GM18951 (cell line): ENCODE data around the gene KIAA0825.

Source experiments
- POLR2A ChIP-seq: IDR thresholded peaks from 4 replicates; pipeline ENCODE4 v1.6.1; 2011; ENCODE audit warnings: mild to moderate bottlenecking; ENCODE audit not compliant: insufficient read length, insufficient read depth; ENCODE audit errors: extremely low read depth
- in situ Hi-C: fragments of 300-500 bp; cut with MboI; formaldehyde crosslinking; loops from one replicate; pipeline ENCODE4 v1.12.0; 2022; ENCODE audit warnings: low sequenced_read_pairs, mixed read lengths, inconsistent platforms; ENCODE audit not compliant: unreplicated experiment

Gene KIAA0825, protein sequence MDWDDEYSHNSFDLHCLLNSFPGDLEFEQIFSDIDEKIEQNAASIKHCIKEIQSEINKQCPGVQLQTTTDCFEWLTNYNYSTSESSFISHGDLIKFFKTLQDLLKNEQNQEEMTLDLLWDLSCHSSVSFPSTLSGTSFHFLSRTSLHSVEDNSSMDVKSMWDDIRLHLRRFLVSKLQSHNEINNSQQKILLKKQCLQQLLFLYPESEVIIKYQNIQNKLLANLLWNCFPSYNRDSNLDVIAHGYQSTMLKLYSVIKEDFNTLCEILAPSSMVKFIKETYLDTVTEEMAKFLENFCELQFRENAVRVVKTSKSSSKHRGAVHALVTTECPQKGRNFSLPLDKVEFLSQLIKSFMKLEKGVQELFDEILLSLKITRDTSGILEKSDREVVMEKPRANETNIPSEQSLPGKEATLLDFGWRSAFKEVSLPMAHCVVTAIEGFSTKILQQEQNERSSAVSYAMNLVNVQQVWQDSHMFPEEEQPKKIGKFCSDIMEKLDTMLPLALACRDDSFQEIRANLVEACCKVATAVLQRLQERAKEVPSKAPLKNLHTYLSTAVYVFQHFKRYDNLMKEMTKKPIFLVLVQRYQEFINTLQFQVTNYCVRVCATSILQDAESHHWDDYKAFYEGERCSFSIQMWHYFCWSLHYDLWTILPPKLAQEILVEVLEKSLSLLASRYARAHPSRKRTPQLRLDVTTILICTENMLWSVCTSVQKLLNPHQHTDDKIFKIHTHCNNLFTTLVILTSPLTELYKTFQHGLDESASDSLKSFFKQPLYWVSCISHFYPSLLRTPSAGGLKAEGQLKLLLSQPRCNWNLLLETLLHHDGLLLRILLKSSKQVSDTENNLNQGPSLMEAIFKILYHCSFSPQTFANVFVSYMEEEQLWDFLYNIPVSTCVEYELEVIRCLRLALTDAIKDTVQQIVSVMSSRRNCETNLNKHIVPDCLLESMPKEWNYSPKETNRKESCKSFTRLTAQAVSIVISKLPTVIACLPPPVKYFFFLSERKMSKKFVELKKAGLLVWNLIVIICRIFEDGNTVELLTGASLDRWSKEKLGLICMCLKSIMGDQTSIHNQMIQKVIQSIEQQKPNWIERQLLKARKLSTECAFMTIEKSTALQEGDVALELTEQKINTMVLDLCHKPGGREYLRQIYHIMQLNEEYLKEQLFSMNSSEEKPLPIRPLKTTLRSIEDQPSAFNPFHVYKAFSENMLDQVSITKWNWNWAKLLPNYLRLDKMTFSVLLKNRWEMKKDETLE (N-terminal part only)

DNA sequence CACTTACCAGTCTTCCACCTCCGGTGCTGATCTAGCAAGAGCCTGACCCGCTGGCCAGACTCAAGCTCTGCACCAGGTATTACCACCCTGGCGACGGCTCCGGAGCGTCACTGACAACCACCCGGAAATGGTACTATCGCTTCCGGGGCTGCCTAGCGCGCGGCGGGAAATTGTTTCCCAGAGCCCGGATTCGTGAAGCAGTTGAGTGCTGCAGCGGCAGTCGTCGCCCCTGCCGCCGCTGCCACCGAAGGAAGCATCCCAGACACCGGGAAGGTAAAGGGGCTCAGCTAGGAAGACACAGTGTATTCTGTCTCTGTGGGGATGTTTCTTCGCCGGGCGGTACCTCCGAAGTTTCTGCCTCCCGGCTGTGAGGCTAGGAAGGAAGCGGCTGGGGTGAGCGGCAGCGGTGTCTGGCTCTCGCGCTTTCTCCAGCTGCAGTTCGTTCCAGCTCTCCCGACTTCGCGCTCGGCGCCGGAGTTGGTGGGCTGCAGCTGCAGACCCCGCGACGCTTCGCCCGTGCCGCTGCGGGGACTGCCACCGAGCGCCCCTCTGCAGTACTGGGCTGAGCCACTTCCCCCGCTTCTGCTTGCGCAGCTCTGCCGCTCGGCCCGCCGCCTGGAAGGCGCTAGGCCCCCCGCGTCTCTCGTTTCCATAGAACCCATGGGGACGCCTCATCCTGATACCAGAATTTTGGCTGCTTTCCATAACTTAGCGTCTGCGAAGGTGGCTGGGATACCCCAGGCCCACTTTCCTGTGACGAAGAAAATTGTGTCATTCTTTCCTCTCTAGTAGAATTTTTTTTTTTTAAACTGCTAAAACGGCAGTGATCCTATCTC, at the start of gene KIAA0825, which contains the start of gene SLF1:
TSS of gene KIAA0825 (minus strand) at position 112 of the 836 bp plus-strand sequence. CDS start 81,478 bp downstream, outside the sequence.
TSS of gene SLF1 (plus strand) at position 177 of the 836 bp plus-strand sequence. CDS start 10,142 bp downstream, outside the sequence.
- in situ Hi-C loops = no loop called here
- peak; percentile 72 for TF ChIP-seq POLR2A

GRCh38 chr5:94667937-94668336, 49.5 kb upstream of the KIAA0825 start:
- in situ Hi-C loops = no loop called here
- no peak for TF ChIP-seq POLR2A

- in situ Hi-C loops = no loop called here
- TF ChIP-seq POLR2A = no peak
Measured at GRCh38 chr5:94661086-94661485, 42.7 kb upstream of the KIAA0825 start.

GRCh38 chr5:94660506-94660905, 42.1 kb upstream of the KIAA0825 start:
- no peak for TF ChIP-seq POLR2A
- in situ Hi-C loops = no loop called here

GRCh38 chr5:94658272-94658671, 39.9 kb upstream of the KIAA0825 start:
- in situ Hi-C loops = no loop called here
- TF ChIP-seq POLR2A = no peak

GRCh38 chr5:94649874-94650273, 31.5 kb upstream of the KIAA0825 start:
- in situ Hi-C loops = no loop called here
- TF ChIP-seq POLR2A = no peak

GRCh38 chr5:94646758-94647157, 28.4 kb upstream of the KIAA0825 start:
- in situ Hi-C loops = no loop called here
- no peak for TF ChIP-seq POLR2A

DNA sequence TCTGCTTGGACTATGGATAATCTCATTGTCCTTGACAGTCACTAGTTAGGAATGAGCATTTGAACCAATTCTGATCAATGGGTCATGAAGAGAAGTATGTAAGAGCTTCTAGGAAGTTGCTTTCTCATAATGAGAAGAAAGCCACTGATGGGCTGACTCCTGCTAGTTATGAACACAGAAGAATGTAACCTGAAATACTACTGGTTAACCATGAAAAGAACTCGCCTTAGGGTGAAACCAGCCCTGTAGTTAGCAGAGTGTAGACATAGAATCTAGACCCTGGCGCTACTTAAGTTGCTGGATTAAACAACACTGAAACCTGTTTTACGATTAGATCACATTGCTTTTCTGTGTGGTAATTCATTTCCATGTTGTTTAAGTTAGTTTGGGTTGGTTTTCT, 26.6 kb upstream of the KIAA0825 start:
- TF ChIP-seq POLR2A = no peak
- in situ Hi-C loops = no loop called here

DNA sequence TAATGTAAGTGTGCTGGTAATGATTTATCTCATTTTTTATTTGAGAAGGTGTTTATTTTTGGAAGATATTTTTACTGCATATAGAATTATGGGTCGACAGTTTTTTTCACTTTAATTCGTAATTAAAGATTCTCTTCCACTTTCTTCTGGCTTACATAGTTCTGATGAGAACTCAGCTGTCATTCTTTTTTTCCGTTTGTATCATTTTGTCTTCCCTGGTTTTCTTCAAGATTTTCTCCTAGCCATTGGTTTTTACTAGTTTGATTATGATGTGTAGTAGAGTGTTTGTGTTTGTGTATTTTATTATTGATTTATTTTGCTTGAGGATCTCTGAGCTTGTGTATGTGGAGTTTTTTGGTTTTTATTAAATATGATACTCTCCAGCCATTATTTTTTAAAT, 21.8 kb upstream of the KIAA0825 start:
- in situ Hi-C loops = no loop called here
- no peak for TF ChIP-seq POLR2A

- no peak for TF ChIP-seq POLR2A
- in situ Hi-C loops = no loop called here
Measured at GRCh38 chr5:94632024-94632423, 13.6 kb upstream of the KIAA0825 start.

DNA sequence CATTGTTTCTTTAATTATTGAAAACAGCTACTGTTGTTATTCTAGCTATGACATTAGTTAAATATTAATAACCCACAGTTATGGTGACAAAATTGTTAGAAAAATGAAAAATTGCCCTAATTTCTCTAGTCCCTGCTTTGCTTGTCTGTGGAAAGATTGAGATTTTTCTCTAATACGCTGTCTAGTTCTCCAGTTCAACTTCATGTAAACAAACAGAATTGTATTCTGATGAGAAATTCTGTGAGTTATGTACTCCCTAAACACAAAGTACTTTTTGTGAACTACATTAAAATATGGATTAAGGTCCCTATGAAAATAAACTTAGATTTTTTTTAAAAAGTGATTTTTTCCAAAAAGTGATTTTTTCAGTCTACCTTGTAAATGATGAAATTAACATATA, 8.8 kb upstream of the KIAA0825 start:
- no peak for TF ChIP-seq POLR2A
- in situ Hi-C loops = no loop called here

GRCh38 chr5:94623877-94624276, 5.5 kb upstream of the KIAA0825 start:
- TF ChIP-seq POLR2A = no peak

More at GRCh38 chr5:94623877-94624276, 5.5 kb upstream of the KIAA0825 start:
- in situ Hi-C loops = no loop called here
